Measurements from ENCODE around the gene U2SURP. TPM values are rescaled to one million over a fixed set of nuclear protein-coding genes. Genes with fewer than 3 reads are reported as not detected.

Gene U2SURP
- total RNA-seq, 1 donor from 2014 or later, result 105 TPM

- Mint-ChIP-seq H3K27ac (ENCODE audit: unreplicated experiment) (no peak overlapping the region), H3K4me3 (ENCODE audit: unreplicated experiment) (peak overlapping the region; percentile 32), H3K36me3 (ENCODE audit: unreplicated experiment) (no peaks in the 10 kb centered on the region)
Measured at GRCh38 chr3:143081365-143081764, 80.0 kb downstream of the U2SURP start.

GRCh38 chr3:143081844-143082778 lies 80.7 kb downstream of the U2SURP start:
- Mint-ChIP-seq H3K27me3 (ENCODE audit: unreplicated experiment) (peaks cover 3% of the 10 kb centered on the region), H3K27ac (ENCODE audit: unreplicated experiment) (no peak overlapping the region), H3K4me3 (ENCODE audit: unreplicated experiment) (peak overlapping the region; percentile 32), H3K4me1 (ENCODE audit: low read depth, unreplicated experiment) (peaks cover 31% of the 10 kb centered on the region), H3K9me3 (ENCODE audit: unreplicated experiment) (peaks cover 6% of the 10 kb centered on the region), H3K36me3 (ENCODE audit: unreplicated experiment) (no peaks in the 10 kb centered on the region)
- no peak for DNase-seq
- no peak for TF ChIP-seq CTCF (IDR thresholded peaks at IDR 0.05; ENCODE audit: partially characterized antibody, unreplicated experiment)

More at GRCh38 chr3:143081365-143081764, 80.0 kb downstream of the U2SURP start:
- TF ChIP-seq CTCF (IDR thresholded peaks at IDR 0.05; ENCODE audit: partially characterized antibody, unreplicated experiment), result no peak
- H3K9me3 Mint-ChIP-seq (ENCODE audit: unreplicated experiment), result peaks cover 6% of the 10 kb centered on the region
- DNase-seq, result no peak
- H3K27me3 Mint-ChIP-seq (ENCODE audit: unreplicated experiment), result peaks cover 3% of the 10 kb centered on the region
- H3K4me1 Mint-ChIP-seq (ENCODE audit: low read depth, unreplicated experiment), result peaks cover 31% of the 10 kb centered on the region

GRCh38 chr3:143083781-143084180 lies 82.4 kb downstream of the U2SURP start:
- Mint-ChIP-seq H3K4me1 (ENCODE audit: low read depth, unreplicated experiment) (peaks cover 29% of the 10 kb centered on the region), H3K4me3 (ENCODE audit: unreplicated experiment) (no peak overlapping the region), H3K27ac (ENCODE audit: unreplicated experiment) (no peak overlapping the region), H3K36me3 (ENCODE audit: unreplicated experiment) (no peaks in the 10 kb centered on the region), H3K9me3 (ENCODE audit: unreplicated experiment) (peaks cover 13% of the 10 kb centered on the region), H3K27me3 (ENCODE audit: unreplicated experiment) (peaks cover 6% of the 10 kb centered on the region)
- TF ChIP-seq CTCF (IDR thresholded peaks at IDR 0.05; ENCODE audit: partially characterized antibody, unreplicated experiment), result no peak
- no peak for DNase-seq

GRCh38 chr3:143084856-143085731 lies 83.7 kb downstream of the U2SURP start:
- Mint-ChIP-seq H3K27me3 (ENCODE audit: unreplicated experiment) (peaks cover 7% of the 10 kb centered on the region), H3K36me3 (ENCODE audit: unreplicated experiment) (no peaks in the 10 kb centered on the region), H3K4me3 (ENCODE audit: unreplicated experiment) (peak overlapping the region; percentile 30), H3K27ac (ENCODE audit: unreplicated experiment) (peak overlapping the region; percentile 91), H3K4me1 (ENCODE audit: low read depth, unreplicated experiment) (peaks cover 18% of the 10 kb centered on the region), H3K9me3 (ENCODE audit: unreplicated experiment) (peaks cover 13% of the 10 kb centered on the region)
- peak; percentile 35 for DNase-seq
- TF ChIP-seq CTCF (IDR thresholded peaks at IDR 0.05; ENCODE audit: partially characterized antibody, unreplicated experiment), result no peak
